SIG-M5 treated with dmso at 0.1 percent for 504 hours (cell line): ENCODE measurements around the gene PLEKHO2.
A peak's percentile ranks its signal among the peaks of the same experiment; 100 is the strongest.

Experiments
- DNase-seq: peaks from one replicate; lab custom pipeline; 2025; ENCODE audit not compliant: unreplicated experiment; lab: John Stamatoyannopoulos, UW

PLEKHO2 gene

DNA sequence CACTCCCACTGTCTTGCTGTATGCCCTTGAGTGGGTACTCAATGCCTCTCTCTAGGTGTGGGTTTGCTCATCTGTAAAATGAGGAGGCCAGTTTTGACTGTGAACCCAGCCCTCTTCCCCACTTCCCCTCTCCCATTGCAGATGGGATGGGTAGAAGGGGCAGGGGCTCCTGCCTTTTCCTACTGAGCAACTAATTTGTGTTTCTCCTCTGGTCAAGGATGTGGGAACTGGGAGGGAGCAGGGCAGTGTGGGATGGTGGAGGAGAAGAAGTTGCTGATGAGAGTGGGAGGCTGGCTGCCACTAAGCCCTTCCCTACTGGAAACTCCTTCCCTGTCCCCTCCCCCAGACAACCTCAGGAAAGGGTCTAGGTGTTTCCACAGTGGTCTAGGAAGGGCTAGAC lies 49.8 kb downstream of the PLEKHO2 start:
- DNase-seq = no peak

- DNase-seq = peak; percentile 12
Observed at GRCh38 chr15:64892847-64893403, 51.2 kb downstream of the PLEKHO2 start.

DNA sequence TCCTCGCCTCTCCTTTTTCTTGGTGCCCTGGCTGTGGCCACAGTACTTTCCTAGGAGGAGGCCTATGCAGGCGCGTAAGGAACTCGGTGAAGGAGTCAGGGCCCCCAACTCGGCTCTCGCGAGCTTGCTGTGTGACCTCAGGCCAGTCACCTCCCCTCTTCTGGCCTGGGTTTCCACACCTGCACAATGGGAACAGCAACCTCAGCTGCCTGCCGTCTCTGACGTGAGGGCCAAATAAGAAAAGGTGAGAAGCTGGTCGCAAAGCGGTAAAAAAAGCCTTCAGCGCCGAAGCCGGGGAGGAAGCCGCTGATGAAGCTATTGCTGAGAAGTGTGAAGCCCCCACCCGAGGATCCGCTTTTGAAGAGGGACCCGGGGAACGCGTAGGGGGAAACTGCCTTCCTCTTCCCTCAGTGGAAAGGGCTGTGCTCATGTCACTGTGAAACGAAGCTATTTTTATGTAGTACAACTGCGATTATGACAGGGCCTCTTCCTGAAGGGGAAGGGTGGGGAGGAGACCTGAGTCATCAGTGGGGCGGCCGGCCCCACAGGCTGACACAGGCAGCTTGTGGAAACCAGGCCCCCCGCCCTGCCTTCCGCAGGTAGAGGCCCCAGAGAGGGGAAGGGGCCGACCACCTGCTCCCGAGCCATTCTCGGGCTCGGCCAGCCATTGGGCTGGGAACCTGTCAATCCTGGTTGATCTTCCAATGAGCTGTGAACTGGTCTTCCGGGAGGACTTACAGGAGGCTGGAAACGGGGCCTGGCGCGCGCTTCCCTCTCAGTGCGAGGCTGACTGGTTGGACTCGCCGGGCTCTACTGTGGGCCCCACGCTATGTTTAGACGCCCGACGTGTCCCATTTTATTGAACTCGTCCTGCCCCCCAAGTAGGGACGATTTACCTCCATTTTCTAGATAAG lies 52.0 kb downstream of the PLEKHO2 start:
- peak; percentile 99 for DNase-seq

DNA sequence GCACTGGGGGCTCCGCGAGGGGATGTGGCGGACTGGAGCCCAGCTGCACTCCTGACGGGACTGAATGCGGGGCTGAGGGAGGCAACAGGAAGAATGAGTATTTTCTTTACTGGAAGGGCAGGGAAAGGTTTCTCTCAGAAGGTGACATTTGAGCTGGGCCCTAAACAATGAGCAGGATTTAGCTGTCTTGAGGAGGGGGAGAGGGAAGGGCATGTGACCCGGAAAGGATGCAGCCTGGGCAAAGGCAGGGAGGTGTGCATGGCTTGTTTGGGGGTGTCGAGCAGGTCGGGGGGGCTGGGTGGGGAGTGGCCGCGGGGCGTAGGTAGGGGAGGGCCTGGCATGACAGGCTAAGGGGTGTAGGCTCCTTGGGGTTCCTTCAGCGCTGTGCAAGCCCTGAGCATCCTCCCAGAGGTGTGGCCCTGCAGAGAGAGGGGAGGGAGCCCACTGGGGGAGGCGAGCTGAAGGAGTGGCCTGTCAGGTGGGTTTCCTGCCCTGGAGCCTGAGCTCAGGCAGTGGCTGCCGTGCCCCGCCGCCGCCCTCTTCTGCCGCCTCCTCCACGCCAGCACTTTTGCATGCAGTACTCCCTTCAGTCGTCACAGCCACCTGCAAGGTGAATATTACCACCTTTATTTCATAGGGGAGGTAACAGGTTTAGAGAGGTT lies 52.8 kb downstream of the PLEKHO2 start:
- DNase-seq = no peak

DNA sequence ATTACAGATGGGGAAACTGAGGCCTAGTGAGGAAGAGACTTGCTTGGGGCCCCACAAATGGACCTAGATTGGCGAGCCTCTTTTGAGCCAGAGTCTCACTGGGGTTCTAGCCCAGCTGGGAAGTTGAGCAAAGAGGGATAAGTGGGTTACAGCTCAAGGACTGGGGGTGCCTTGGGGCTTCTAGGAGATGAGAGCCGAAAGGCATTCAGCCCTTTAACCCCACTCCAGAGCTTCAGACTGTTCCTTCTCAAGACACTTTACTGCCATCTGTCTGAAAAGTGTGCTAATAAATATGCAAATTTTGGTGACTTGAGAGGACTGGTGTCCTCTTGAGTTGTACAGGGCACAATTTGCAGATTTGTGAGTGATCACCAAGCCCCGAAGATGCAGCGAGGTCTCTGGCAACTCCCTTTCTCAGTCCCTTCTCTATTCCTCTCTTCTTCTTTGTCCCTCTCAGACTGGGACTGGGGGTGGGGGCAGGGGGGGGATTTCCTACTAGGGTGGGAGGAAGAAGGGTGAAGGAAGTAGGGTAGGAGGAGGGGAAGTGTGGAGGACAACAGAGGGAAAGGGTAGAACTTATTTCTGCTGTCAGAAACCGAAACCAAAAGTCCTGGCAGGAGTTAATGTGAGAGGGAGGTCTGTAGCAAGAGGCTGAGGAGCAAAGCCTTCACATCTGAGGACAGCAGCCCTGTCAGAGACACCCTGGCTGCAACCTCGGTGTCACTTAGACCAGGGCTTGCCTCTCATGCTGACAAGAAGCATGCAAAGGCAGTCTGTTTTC lies 53.8 kb downstream of the PLEKHO2 start:
- peak; percentile 86 for DNase-seq

GRCh38 chr15:64896371-64897069 lies 54.8 kb downstream of the PLEKHO2 start:
- no peak for DNase-seq

DNA sequence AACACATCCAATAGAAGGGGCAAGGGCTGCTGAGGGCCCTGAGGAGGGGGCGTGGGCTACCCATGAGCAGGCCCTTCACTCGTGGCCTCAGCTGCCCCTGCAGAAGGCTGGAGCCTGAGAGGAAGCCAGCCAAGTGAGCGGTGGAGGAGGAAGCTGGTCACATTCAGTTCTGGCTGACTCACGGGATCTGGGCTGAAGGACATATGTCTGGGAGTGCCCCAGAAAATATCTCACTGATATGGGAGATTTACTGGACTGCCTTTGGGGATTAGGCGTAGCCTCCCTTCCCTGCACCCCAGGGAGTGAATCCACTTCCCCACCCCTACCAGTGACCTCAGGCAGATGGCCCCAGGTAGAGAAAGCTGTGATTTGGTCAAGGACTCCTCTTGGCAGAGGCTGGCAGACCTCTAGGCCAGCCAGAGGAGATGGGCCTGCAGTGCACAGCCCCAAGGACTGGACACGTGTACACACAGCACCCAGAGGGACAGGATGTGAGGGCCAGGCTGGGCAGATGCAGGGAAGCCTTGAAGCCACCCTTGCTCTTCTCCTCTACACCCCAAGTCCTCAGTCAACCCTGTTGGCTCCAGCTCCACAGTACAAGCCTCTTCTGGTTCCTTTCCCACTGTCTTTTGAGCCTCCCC lies 55.8 kb downstream of the PLEKHO2 start:
- no peak for DNase-seq

- DNase-seq = no peak
Observed at GRCh38 chr15:64898406-64898805, 56.7 kb downstream of the PLEKHO2 start.

GRCh38 chr15:64901141-64901540 lies 59.4 kb downstream of the PLEKHO2 start:
- DNase-seq = no peak

DNA sequence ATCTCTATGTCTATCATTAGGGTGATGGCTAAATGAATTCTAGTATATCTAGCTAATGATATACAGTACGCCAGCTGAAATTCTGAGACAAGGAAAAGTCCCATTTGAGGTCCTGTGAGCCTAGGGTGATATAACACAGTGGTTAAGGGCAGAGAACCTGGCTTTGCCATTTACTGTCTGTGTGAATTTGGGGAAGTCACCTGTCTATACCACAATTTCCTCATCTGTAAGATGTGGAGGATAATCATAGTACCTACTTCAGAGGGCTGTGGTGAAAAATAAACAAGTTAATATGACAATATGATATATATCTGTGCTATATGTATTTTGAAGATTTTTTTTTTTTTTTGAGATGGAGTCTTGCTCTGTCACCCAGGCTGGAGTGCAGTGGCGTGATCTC lies 60.2 kb downstream of the PLEKHO2 start:
- no peak for DNase-seq

- no peak for DNase-seq
Observed at GRCh38 chr15:64902863-64903262, 61.1 kb downstream of the PLEKHO2 start.

DNA sequence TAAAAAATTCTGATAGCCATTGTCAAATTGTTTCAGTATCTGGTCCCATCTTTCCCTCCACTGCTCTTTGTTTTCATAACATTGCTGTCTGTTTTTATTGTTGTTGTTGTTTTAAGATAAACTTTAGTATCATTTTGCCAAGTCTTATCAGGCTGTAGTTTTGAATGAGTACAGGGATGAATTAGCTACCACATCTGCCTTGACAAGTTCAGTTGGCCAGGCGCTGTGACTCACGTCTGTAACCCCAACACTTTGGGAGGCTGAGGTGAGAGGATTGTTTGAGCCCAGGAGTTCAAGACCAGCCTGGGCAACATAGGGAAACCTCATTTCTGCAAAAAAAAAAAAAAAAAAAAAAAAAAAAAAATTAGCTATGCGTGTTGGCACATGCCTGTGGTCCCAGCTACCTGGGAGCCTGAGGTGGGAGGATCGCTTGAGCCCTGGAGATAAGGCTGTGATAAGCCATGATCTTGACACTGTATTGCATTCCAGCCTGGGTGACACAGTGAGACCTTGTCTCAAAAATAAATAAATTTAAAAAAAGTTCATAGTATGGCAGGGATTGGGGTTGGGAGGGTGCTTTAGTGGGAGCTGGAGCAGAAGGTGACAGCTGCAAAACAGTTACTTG lies 61.7 kb downstream of the PLEKHO2 start:
- DNase-seq = no peak

- no peak for DNase-seq
Observed at GRCh38 chr15:64904189-64904588, 62.5 kb downstream of the PLEKHO2 start.

DNA sequence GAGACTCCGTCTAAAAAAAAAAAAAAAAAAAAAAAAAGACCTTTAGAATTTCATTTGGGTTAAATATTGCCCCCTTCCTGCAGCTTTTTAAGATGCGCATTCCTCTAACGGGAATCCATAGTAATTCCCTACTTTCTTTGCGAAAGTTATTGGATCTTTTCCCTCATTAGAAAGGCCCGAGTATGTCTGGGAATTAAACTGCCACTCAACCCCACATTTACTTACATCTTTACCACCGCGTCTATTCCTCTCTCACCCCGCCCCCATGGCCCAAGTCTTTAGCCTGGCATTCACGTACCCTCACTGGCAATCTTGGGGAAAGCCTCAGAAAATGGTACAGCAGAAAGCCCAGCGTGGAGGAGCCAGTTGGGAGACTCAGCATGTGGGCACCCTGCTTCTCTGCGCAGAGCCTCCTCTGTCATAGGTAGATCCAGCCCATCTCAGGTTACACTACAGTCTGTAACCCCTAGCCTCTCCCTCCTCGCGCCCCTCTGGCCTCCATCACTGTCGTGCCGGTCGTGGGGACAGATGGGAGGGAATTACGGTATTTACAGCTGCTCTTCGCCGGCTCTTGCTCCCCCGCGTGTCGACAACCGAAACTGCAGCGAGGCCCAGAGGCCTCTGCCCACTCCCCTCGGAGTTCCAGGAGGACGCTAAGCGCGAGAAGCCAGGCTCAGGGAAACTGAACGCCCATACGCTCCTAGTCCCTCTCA lies 63.6 kb downstream of the PLEKHO2 start:
- DNase-seq = peak; percentile 54

DNA sequence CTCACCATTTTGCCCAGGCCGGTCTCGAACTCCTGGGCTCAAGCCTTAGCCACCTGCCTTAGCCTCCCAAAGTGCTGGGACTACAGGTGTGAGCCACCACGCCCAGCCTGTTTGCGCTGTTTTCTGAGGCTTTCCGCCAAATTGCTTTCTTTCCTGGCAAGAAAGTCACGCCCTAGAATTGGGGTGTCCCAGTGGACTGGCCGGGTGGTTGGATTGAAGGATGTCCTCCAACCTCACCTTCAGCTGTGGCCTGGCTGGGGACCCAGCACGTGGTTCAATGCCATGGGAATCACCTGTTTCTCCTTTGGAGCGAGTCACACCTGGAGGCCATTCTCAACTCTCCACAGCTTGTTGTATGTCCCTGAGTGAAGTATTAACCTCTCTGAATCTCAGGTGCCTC lies 64.2 kb downstream of the PLEKHO2 start:
- DNase-seq = no peak

DNA sequence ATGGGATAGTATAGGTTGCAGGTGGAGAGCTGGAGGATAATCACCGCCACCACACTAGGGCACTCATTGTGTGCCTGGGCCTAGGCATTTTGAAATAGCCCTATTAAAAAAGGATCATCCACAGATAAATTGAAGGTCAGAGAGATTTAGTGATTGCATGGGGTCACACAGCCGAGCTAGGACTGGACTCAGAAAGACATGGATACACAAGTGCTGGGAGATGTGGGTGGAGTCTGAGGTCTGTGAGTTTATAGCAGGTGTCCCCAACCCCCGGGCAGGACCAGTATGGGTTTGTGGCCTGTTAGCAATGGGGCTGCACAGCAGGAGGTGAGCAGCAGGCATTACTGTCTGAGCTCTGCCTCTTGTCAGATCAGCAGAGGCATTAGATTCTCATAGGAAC lies 64.7 kb downstream of the PLEKHO2 start:
- DNase-seq = no peak

GRCh38 chr15:64907991-64908390 lies 66.3 kb downstream of the PLEKHO2 start:
- DNase-seq = no peak

- no peak for DNase-seq
Observed at GRCh38 chr15:64909546-64909945, 67.8 kb downstream of the PLEKHO2 start.
